Epithelial cell of proximal tubule (primary cell): ENCODE measurements around the gene RAD51B. TPM values are rescaled to one million over a fixed set of nuclear protein-coding genes. Genes with fewer than 3 reads are reported as not detected.

Source experiments
- DNase-seq: peaks from one replicate; pipeline ENCODE4 v3.0.0-alpha.2; 2011; ENCODE audit warnings: low read depth
- H3K4me3 ChIP-seq: 2 replicates; pipeline ENCODE4 v1.5.1; 2011; ENCODE audit warnings: low read depth, mild to moderate bottlenecking, low read length
- total RNA-seq: library from RNA; depleted of rRNA; stranded (reverse); fragments of >200 nt; gene quantifications from 2 replicates; pipeline ENCODE4 v1.2.3, GENCODE V29; 2015
- TF ChIP-seq, protein P1 (sequence below): conservative IDR thresholded peaks from 2 replicates; pipeline ENCODE4 v1.5.1; 2012; ENCODE audit warnings: low read depth, mild to moderate bottlenecking, low read length

The RAD51B gene
- total RNA-seq, 1 donor from 2014 or later, result 6.3 TPM

DNA sequence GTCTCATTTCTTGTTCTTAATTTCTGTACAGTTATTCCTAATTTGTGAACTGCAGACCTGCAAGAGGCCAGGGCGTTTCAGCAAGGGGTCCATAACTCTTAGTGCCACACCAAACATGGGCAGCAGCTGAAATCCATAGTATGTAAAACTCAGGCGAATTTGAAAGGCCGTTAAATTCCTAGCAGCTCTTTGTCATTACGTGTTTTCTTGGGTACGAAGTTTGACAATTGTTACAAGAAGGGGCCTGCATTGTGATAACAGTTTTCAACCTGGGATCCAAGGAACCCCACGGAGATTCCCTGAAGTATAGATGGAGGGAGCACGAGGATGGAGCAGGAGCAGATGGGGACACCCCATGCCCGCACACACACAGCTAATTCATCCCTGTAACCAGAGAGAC, 685.3 kb downstream of the RAD51B start:
- DNase-seq, result no peak
- no peak overlapping the region for H3K4me3 ChIP-seq
- TF ChIP-seq, protein P1, sequence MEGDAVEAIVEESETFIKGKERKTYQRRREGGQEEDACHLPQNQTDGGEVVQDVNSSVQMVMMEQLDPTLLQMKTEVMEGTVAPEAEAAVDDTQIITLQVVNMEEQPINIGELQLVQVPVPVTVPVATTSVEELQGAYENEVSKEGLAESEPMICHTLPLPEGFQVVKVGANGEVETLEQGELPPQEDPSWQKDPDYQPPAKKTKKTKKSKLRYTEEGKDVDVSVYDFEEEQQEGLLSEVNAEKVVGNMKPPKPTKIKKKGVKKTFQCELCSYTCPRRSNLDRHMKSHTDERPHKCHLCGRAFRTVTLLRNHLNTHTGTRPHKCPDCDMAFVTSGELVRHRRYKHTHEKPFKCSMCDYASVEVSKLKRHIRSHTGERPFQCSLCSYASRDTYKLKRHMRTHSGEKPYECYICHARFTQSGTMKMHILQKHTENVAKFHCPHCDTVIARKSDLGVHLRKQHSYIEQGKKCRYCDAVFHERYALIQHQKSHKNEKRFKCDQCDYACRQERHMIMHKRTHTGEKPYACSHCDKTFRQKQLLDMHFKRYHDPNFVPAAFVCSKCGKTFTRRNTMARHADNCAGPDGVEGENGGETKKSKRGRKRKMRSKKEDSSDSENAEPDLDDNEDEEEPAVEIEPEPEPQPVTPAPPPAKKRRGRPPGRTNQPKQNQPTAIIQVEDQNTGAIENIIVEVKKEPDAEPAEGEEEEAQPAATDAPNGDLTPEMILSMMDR, result no peak

DNA sequence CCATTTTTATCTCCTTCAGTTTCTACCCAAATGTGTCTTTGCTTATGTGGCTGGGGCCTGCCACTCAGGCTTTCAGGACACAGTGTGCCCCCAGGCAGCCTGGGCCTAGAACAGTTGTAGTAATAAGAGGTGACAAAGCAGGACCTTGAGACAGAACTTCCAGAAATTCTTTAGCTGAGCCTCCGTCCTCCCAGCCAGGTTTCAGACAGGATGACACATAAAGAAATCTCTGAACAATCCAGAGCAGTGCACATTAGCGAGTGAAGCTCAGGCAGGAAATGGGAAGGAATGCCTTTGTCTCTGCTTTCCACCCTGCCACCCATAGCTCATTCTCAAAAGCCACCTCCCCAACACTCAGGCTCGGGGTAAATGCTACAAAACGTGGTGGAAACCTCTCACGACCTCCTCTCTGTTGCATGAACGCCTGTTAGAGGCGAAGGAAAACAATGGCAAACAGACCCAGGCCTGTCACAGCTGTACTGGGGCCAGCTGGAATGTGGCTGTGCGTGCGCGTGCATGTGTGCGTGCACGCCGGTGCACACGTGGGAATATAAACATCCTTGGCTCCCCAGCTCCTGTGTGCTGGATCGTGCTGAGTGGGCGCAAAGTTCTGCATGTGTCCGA, 686.6 kb downstream of the RAD51B start:
- H3K4me3 ChIP-seq, result no peak overlapping the region
- DNase-seq, result no peak
- TF ChIP-seq, protein P1, result no peak

DNA sequence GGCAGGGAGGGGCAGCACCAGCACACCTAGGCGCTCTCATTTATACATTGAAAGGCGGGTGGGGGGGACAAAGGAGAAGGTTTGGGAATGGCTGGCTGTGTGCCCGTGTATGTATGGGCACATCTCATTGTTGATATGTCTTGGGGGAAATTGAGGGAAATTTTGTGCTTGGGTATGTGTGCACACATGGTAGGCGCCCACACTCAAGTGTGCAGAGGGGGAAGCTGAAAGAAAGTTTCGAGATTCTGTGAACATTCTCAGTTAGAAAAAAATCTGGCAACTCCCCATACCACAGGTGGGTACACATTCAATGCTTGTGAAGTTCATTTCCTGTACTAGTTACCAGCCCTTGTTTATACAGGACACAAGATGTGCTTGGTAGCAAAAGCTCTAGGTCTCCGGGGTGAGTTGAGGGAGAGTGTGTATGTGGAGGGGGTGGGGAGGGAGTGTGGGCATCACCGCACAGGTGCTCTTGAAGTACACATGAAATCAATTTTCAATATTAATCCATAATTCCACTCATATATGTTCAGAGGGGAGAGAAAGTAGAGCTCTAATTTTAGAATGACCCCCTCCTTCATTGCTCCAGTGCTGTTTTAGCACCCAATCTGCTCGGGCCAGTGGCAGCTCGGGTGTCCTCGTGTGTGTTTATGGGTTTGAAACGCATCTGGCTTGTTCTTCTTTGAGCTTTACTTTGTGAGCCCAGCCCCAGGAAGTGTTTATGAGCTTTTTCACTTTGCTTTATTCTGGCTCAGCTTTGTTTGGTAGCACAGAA, 687.3 kb downstream of the RAD51B start:
- no peak overlapping the region for H3K4me3 ChIP-seq
- DNase-seq, result no peak
- TF ChIP-seq, protein P1, result no peak

DNA sequence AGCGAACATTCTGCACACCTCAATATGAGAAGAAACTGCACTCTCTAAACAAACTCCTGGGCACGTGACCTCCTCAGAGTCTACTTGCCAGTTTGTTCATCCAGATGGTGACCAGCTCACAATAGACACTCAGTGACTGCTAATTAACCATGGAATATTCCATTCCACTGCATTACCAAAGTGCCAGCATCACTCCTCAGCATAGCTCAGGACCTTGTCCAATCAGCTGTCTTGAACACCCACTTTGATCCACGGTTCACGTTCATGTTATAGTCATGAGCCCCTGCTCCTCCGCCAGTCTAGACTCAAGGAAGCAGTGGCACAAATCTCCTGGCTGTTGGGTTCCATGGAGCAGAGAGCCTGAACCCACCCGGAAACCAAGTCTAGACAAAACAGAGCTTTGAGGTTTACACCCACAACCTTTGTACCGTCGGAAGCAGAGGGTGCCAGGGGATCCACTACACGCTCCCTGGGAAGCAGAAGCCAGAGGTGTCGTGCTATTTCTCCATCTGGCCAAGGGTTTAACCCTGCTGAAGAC, 688.0 kb downstream of the RAD51B start:
- no peak for DNase-seq
- no peak overlapping the region for H3K4me3 ChIP-seq
- TF ChIP-seq, protein P1, result no peak

DNA sequence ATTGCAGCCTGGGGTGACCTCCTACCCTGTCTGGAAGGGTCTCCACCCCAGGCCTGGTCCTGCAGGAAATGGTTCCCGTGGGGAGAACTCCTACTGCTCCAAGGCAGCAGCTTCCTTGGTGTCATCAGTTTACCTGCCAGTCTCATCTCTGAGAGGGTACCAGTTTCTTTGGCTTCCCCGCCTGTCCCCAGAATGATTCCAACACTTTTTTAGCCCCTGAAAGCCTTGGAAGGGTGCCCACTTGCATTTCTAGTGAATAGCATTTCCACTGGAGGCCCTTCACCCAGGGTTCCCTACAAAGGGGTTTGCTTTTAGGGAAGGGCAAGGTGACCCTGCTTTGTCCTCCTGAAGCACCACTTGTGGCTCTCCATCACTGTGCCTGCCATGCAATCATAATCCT, 689.0 kb downstream of the RAD51B start:
- TF ChIP-seq, protein P1, result no peak
- no peak for DNase-seq
- H3K4me3 ChIP-seq, result no peak overlapping the region

DNA sequence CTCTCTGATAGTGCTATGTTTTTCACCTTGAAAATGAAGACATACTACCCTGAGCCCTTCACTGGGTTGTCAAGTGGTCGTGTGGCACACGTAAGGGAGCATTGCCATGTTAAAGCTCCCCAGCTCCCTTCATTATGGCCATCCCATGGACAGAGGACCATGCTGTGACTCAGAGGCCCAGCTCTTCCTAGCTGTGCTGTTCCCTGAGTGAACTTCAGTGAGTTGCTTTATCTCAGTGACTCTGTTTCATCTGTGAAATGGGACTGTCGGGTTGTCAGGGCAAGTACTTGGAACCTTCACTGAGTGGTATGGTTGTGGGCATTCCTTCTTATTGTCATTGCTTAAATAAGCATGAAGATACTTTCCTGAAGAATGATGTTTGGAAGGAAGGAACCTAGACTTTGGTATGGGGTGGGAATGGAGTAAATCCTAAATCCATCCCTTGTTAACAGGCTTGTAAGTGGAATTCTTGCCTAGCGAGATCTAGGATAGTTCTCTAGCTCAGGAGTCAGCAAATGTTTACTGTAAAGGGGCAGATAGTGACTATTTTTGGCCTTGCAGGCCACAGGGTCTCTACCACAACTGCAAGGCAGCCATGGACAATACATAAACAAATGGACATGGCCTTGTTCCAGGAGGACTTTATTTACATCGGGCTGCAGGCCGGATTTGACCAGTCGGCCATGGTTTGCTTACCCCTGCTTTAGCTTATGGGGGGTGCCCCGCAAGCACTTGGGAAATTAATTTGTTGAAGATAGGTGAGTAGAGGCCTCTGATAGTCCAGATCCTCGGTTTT, 689.8 kb downstream of the RAD51B start:
- no peak overlapping the region for H3K4me3 ChIP-seq
- no peak for DNase-seq
- TF ChIP-seq, protein P1, result no peak
